IPS-18a (cell line): ENCODE data around the gene KCNF1.

Experiments
- H3K27ac ChIP-seq: one replicate; pipeline ENCODE4 v1.5.1; 2013; ENCODE audit warnings: low read length
- H3K27me3 ChIP-seq: one replicate; pipeline ENCODE4 v1.6.1; 2013; ENCODE audit warnings: mild to moderate bottlenecking, low read length; ENCODE audit not compliant: control insufficient read depth, insufficient read depth
- H3K36me3 ChIP-seq: one replicate; pipeline ENCODE4 v1.6.1; 2013; ENCODE audit warnings: low read depth, low read length; ENCODE audit not compliant: control insufficient read depth
- H3K4me1 ChIP-seq: one replicate; pipeline ENCODE4 v1.6.1; 2013; ENCODE audit warnings: low read depth, low read length; ENCODE audit not compliant: control insufficient read depth
- H3K4me3 ChIP-seq: one replicate; pipeline ENCODE4 v1.5.1; 2013; ENCODE audit warnings: low read length
- H3K9ac ChIP-seq: one replicate; pipeline ENCODE4 v1.6.1; 2013; ENCODE audit warnings: mild to moderate bottlenecking, low read length, moderate library complexity
- H3K9me3 ChIP-seq: one replicate; pipeline ENCODE4 v1.6.1; 2013; ENCODE audit warnings: low read depth, low read length; ENCODE audit not compliant: control insufficient read depth

The KCNF1 gene

DNA sequence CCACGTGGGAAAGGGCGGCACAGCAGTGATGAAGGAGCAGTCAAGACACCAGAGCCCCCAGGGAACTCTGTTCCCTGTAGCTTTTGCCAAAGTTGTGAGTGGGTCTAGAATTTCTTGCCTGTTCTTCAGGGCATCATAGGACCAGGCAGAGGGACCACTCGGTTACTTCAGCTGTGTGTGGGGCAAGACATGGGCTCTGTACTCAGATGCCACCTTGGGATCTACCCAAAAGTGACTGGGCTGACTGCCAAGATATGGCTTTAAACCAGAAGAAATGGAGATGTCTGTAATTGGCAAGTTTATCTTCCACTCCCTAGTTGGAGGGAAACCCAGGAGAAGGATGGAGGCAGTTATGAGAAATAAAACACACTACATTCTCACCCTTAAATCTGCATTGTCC lies 29.6 kb downstream of the KCNF1 start:
- Histone ChIP-seq H3K9me3 (peaks cover 6% of the 10 kb centered on the region), H3K27ac (no peak overlapping the region), H3K27me3 (no peaks in the 10 kb centered on the region)

DNA sequence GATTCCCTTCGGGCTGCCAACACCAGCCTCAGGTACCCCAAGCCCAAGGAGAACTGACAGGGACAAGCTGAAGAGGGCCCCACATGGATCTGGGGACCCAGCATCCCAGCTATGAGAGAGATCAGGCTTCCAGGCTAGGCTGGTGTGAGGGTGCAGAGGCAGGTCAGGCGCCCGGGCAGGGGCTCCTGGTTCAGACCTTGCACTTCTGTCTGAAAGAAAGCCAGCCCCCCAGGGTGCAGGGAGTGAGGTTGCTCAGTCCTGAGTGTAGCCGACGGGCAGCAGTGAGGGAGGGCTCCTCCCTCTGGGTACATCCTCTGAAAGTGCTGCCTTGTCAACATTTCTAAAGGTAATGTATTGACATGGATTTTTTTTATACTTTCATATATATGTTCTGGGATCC lies 33.1 kb downstream of the KCNF1 start:
- H3K27ac ChIP-seq = no peak overlapping the region
- H3K27me3 ChIP-seq = no peaks in the 10 kb centered on the region
- H3K4me1 ChIP-seq = no peaks in the 10 kb centered on the region
- H3K9ac ChIP-seq = no peak overlapping the region
- no peak overlapping the region for H3K4me3 ChIP-seq
- no peaks in the 10 kb centered on the region for H3K9me3 ChIP-seq
- H3K36me3 ChIP-seq = no peaks in the 10 kb centered on the region

More for the DNA sequence above, 29.6 kb downstream of the KCNF1 start:
- H3K9ac ChIP-seq = no peak overlapping the region
- peaks cover 2% of the 10 kb centered on the region for H3K4me1 ChIP-seq
- no peak overlapping the region for H3K4me3 ChIP-seq
- H3K36me3 ChIP-seq = no peaks in the 10 kb centered on the region

DNA sequence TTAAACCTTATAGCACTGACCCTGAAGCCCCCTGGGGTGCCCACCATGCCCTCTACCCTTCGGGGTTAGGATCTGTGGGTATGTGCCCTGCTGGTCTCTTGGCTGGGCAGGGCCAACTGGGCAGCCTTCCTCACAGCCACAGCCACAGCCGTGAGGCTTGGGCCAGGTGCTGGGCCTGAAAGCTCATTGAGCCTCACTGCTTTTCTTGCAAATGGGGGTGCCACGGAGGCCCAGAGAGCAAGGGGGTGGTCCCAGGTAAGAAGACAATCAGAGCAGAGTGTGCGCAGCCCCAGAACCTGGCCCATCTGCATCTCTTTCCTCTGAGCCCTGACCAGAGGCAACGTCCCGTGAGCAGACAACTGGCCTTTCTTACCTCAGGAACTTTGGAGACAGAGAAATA lies 34.7 kb downstream of the KCNF1 start:
- Histone ChIP-seq H3K4me1 (no peaks in the 10 kb centered on the region), H3K27ac (no peak overlapping the region), H3K9ac (no peak overlapping the region), H3K27me3 (no peaks in the 10 kb centered on the region), H3K9me3 (no peaks in the 10 kb centered on the region), H3K36me3 (no peaks in the 10 kb centered on the region), H3K4me3 (no peak overlapping the region)

DNA sequence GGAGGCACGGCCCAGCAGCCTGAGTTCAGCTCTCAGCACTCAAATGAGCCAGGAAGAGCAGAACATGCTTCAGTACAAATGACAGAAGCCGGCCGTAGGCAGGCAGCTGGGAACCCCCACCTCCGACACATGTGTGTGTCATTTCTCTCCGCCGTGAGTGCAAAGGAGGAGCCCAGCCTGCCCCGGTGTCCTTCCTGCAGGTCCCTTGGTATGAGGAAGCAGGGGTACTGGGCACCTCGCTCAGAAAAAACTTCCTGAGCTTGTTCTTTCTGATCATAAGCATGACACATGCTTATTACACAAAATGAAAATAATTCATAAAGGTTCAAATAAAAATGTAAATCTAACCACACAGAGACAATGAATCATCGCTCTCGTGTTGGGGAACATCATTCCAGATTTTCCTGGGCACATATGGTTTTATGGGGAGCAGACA lies 35.3 kb downstream of the KCNF1 start:
- no peaks in the 10 kb centered on the region for H3K9me3 ChIP-seq
- no peaks in the 10 kb centered on the region for H3K36me3 ChIP-seq
- no peaks in the 10 kb centered on the region for H3K27me3 ChIP-seq
- no peaks in the 10 kb centered on the region for H3K4me1 ChIP-seq
- no peak overlapping the region for H3K4me3 ChIP-seq
- H3K9ac ChIP-seq = no peak overlapping the region
- no peak overlapping the region for H3K27ac ChIP-seq

DNA sequence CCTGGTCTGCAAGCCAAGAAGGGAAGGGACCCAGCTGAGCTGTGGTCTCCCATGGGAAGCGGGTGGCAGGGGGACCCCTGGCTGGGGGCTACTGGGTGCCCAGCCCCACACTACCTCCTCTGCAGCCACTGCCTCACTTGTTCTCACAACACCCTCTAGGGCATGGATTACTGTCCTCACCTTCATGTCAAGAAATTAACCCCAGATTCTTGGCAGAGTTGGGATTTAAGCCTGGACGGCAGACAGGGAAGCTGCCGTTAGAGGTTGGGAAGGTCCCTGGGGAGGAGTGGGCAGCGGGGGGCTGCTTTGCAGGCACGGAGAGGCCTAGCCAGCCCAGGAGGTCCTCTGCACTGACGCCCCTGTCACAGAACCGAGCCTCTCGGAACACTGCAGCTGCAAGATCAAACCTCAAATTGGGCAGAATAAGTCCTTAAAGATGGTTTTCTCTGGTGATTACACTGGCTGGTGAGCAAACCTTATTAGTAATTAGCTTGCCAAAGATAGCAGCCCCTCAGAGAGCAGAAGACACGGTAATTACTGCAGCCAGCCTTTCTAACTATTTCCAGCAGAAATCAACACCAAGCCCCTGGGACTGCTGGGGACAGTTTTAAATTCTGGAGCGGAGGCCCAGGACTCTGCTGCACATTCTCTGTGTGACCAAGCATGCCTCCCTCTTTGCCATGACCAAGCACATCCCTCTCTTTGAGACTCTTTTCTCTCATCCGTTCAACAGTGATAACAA lies 35.9 kb downstream of the KCNF1 start:
- Histone ChIP-seq H3K9me3 (no peaks in the 10 kb centered on the region), H3K4me3 (no peak overlapping the region), H3K9ac (no peak overlapping the region), H3K36me3 (no peaks in the 10 kb centered on the region), H3K27ac (no peak overlapping the region), H3K4me1 (no peaks in the 10 kb centered on the region), H3K27me3 (no peaks in the 10 kb centered on the region)

DNA sequence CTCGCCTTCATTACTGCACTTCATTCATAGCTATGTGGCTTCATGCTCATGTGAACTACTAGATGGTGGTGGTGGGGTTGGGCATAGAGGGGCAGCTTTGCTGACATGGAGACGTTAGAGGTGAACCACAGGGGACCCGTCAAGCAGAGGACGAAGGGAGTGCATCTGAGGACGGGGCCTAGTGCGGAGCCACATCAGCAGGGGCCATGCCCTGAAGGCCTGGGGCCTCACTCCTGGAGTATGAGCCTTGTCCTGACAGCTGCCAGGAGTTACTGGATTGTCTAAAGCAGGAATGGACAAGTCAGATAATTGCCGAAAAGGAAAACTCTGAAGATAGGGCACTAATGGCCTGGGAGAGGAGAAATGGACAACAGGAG lies 36.4 kb downstream of the KCNF1 start:
- H3K9ac ChIP-seq = no peak overlapping the region
- H3K4me1 ChIP-seq = no peaks in the 10 kb centered on the region
- H3K36me3 ChIP-seq = no peaks in the 10 kb centered on the region
- no peak overlapping the region for H3K4me3 ChIP-seq
- no peaks in the 10 kb centered on the region for H3K9me3 ChIP-seq
- no peak overlapping the region for H3K27ac ChIP-seq
- H3K27me3 ChIP-seq = no peaks in the 10 kb centered on the region

DNA sequence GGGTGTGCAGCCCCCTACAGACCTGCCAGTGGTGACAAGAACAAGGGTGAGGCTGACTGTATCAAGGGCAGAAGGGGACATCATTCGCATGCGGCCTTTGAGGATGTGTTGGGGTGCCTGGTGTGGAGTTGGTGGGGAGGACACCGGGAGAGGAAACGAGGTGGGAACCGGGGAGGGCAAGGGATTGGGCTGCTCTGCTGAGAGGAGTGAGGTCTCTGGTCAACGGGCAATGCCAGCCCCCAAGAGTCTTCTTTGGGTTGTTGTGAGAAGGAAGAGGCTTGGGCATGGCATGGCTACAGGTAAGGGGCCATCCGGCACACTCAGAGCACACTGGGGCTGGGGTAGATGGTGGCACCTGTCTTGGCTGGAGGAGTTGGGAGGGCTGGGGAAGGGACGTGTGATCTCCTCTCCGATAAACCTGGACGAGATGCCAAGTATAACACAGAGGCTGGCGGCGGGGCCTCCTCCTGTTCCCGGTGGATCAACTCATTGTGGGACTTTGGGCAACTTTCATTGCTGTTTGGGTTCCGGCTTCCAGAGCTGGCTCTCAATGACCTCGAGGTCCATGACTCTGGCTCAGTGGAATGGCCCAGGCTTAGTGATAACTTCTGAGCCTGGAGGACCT lies 37.0 kb downstream of the KCNF1 start:
- Histone ChIP-seq H3K4me3 (no peak overlapping the region), H3K27me3 (no peaks in the 10 kb centered on the region), H3K9ac (no peak overlapping the region), H3K4me1 (no peaks in the 10 kb centered on the region), H3K27ac (no peak overlapping the region), H3K36me3 (no peaks in the 10 kb centered on the region), H3K9me3 (no peaks in the 10 kb centered on the region)

DNA sequence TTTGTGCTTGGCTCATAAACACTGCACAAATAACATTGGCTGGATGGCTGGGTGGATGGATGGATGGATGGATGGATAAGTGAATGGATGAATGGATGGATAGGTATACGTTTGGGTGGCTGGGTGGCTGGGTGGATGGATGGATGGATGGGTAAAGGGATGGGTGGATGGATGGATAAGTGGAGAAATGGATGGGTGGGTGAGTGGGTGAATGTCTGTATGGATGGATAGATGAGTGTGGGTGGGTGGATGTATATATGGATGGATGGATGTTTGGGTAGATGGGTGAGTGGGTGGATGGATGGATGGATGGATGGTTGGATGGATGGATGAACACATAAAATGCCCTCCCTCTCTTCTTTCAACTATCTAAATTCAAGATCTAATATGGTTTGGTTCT lies 38.1 kb downstream of the KCNF1 start:
- H3K36me3 ChIP-seq = no peaks in the 10 kb centered on the region
- H3K4me3 ChIP-seq = no peak overlapping the region
- no peaks in the 10 kb centered on the region for H3K9me3 ChIP-seq
- no peak overlapping the region for H3K27ac ChIP-seq
- no peak overlapping the region for H3K9ac ChIP-seq
- H3K4me1 ChIP-seq = no peaks in the 10 kb centered on the region
- no peaks in the 10 kb centered on the region for H3K27me3 ChIP-seq

DNA sequence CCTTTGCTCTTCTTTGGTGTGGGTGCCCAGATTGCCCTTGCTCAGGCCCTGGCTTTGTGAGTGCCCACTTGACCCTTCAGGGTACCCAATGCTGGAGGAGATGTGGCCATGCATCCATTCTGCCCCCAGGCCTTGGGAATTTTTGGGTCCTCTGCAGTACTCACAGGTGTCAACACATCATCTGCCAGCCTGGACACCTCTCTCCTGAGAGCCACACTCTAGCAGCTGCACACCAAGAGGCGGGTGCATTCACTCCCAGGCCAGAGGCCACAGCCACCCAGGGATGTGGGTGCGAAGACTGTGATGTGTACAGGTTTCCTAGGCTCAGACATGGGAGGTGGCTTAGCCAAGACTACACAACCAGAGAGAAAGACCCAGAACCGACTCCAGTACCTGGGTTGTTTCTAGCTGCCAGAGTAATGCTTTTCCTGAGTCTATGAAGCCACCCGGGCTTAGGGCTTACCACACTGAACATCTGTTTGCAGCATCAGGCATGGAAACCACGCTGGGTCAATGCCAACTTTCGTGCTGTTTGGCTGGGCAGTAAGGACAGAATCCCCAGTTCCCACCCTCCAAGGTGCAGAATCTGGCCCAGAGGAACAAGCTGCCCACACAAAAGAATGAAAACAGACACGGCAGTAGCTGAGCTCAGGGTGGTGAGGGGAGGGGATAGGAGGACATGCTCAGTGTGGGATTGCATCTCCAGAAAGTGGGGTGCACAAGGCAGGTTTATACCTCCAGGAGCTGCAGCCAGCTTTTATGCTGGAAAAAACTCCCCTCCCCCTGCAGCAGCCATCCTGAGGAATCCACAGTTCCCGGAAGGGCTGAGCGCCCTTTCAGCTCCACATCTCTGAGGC lies 40.1 kb downstream of the KCNF1 start:
- no peak overlapping the region for H3K27ac ChIP-seq

DNA sequence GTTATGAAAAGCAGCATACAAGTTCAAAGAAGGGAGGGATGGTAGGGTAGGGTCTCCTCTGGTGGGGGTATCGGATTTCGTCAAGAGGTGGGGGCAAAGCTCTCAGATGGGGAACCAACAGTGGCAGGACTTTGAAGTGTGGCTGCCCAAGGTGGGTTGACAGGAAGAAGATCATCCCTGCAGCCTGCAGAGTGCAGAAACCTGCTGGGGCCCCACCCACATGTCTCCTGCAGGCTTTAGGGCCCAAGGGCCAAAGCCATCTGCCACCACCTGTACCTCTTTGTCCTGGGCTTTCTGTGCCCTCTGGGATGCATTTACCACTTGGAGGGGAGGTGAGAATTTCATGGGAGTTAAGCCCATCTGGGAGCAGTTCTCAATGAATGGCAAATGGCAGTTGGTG lies 42.7 kb downstream of the KCNF1 start:
- Histone ChIP-seq H3K4me1 (no peaks in the 10 kb centered on the region), H3K27me3 (no peaks in the 10 kb centered on the region), H3K36me3 (no peaks in the 10 kb centered on the region), H3K27ac (no peak overlapping the region), H3K9me3 (no peaks in the 10 kb centered on the region), H3K4me3 (no peak overlapping the region), H3K9ac (no peak overlapping the region)

More for the DNA sequence above, 40.1 kb downstream of the KCNF1 start:
- H3K9me3 ChIP-seq = no peaks in the 10 kb centered on the region
- H3K4me3 ChIP-seq = no peak overlapping the region
- H3K36me3 ChIP-seq = no peaks in the 10 kb centered on the region
- H3K4me1 ChIP-seq = no peaks in the 10 kb centered on the region
- H3K9ac ChIP-seq = no peak overlapping the region
- no peaks in the 10 kb centered on the region for H3K27me3 ChIP-seq

DNA sequence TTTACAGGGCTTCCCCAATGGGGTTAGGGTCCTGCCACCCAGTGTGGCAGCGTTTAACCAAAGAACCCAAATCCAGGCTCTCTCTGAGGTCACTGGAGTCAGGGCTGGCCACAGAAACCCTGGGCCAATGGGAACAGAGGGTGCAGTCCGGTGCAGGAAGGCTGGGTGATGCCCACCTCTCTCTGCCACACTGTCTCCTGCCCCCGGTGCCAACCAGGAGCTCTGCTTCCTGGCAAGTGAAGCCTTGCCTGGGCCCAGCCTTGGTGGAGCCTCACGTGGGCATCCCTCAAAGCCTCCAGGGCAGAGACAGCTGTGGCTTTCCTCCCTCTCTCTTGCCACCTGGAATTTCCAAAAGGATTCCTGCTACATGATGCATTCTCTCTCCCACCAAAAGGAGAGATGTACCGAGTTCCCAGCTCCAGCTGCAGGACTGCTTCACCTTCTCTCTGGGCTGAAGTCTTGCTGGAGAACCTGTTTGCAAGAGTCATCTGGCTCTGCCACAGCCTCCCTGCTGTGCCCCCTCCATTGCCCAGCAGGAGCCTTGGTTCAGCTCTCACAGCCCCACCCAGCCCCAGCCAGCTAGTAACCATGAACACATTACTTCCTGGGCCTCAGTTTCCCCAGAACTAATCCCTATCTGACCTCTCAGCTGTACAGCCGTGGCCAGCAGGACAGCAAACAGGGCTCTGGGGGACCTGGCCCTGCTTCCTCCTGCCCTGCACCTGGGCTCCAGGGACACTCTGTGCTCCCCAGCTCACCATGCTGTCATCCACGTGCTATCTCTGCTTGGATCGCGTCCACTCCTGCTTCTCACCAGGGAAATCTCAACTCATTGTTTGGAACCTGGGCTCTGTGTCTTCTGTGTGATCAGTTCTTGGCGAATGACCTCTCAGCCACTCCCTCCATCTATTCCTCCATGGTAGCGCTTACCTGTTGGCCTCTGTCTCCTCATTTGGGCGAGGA lies 43.4 kb downstream of the KCNF1 start:
- no peaks in the 10 kb centered on the region for H3K36me3 ChIP-seq
- H3K4me3 ChIP-seq = no peak overlapping the region
- H3K4me1 ChIP-seq = no peaks in the 10 kb centered on the region
- no peak overlapping the region for H3K27ac ChIP-seq
- H3K9ac ChIP-seq = no peak overlapping the region
- no peaks in the 10 kb centered on the region for H3K27me3 ChIP-seq
- no peaks in the 10 kb centered on the region for H3K9me3 ChIP-seq
